SK-N-SH (cell line): ENCODE measurements around the gene TMEM196. TPM values are rescaled to one million over a fixed set of nuclear protein-coding genes. Genes with fewer than 3 reads are reported as not detected.

Source experiments
- CTCF ChIA-PET: fragments of 300-600, 350-600 bp; formaldehyde crosslinking; extraction: SDS; loops from one replicate; lab custom pipeline; 2021; lab: Yijun Ruan, JAX
- POLR2A ChIA-PET: fragments of 350-600 bp; sonication (Branson Sonifier 250); formaldehyde crosslinking; extraction: SDS; loops from one replicate; lab custom pipeline; 2020; ENCODE audit warnings: antibody characterized with exemption, inconsistent platforms; lab: Yijun Ruan, JAX
- DNase-seq: peaks from one replicate; pipeline ENCODE4 v3.0.0; 2012
- H2AFZ ChIP-seq: fragments of 200-600 bp; sonication (generic); 2 replicates; pipeline ENCODE4 v1.8.1; 2016; ENCODE audit warnings: antibody characterized with exemption, mild to moderate bottlenecking, low read depth
- H3F3A ChIP-seq: fragments of 200-600 bp; sonication (generic); replicated peaks from 2 replicates; pipeline ENCODE3; 2016; ENCODE audit warnings: antibody characterized with exemption, mild to moderate bottlenecking; ENCODE audit not compliant: insufficient read depth
- H3K27ac ChIP-seq, 2 experiments: fragments of 200-500 bp in 1 of 2; fragments of 200-600 bp in 1 of 2; sonication (Bioruptor generic) in 1 of 2; sonication (generic), shearing (Covaris generic) in 1 of 2; 2 replicates each; pipeline versions ENCODE4 v1.5.1 to v1.6.1; 2014 to 2016; ENCODE audit warnings: low read depth in 2 of 2, inconsistent platforms in 1 of 2, low read length in 1 of 2, mild to moderate bottlenecking in 1 of 2, mixed read lengths in 1 of 2
- H3K27me3 ChIP-seq: fragments of 200-600 bp; sonication (generic), shearing (Covaris generic); 2 replicates; pipeline ENCODE4 v1.6.1; 2016; ENCODE audit warnings: mixed run types; ENCODE audit not compliant: insufficient read depth
- H3K36me3 ChIP-seq, 2 experiments: fragments of 200-500 bp in 1 of 2; fragments of 200-600 bp in 1 of 2; sonication (Bioruptor generic) in 1 of 2; sonication (generic) in 1 of 2; replicated peaks in 1 of 2; 2 replicates each; pipeline versions ENCODE3 to v1.5.1; 2014 to 2016; ENCODE audit warnings: low read length in 1 of 2, mild to moderate bottlenecking in 1 of 2; ENCODE audit not compliant: insufficient read depth in 2 of 2, control insufficient read depth in 1 of 2
- H3K4me1 ChIP-seq, 2 experiments: fragments of 200-500 bp in 1 of 2; fragments of 200-600 bp in 1 of 2; sonication (Bioruptor generic) in 1 of 2; sonication (generic), shearing (Covaris generic) in 1 of 2; 2 replicates each; pipeline versions ENCODE4 v1.5.1 to v1.6.1; 2014 to 2016; ENCODE audit warnings: low read depth in 1 of 2, low read length in 1 of 2, mixed run types in 1 of 2; ENCODE audit not compliant: insufficient read depth in 2 of 2, control insufficient read depth in 1 of 2
- H3K4me2 ChIP-seq: fragments of 200-600 bp; sonication (generic), shearing (Covaris generic); 2 replicates; pipeline ENCODE4 v1.6.1; 2017; ENCODE audit warnings: mixed run types
- H3K4me3 ChIP-seq, 2 experiments: fragments of 200-500 bp in 1 of 2; fragments of 200-600 bp in 1 of 2; sonication (Bioruptor generic) in 1 of 2; sonication (generic), shearing (Covaris generic) in 1 of 2; 2 replicates each; pipeline versions ENCODE4 v1.5.1 to v1.8.1; 2014 to 2016; ENCODE audit warnings: low read depth in 2 of 2, inconsistent platforms in 1 of 2, low read length in 1 of 2, mild to moderate bottlenecking in 1 of 2, mixed read lengths in 1 of 2, moderate library complexity in 1 of 2
- H3K79me2 ChIP-seq: fragments of 200-600 bp; sonication (generic); 2 replicates; pipeline ENCODE4 v1.8.1; 2017; ENCODE audit warnings: mild to moderate bottlenecking; ENCODE audit not compliant: insufficient read depth
- H3K9ac ChIP-seq: fragments of 200-600 bp; sonication (generic); 2 replicates; pipeline ENCODE4 v1.6.1; 2017; ENCODE audit warnings: mixed run types
- H3K9me2 ChIP-seq: fragments of 200-600 bp; sonication (generic); 2 replicates; pipeline ENCODE4 v1.6.1; 2017; ENCODE audit warnings: mixed run types
- H3K9me3 ChIP-seq: fragments of 200-600 bp; sonication (generic); 2 replicates; pipeline ENCODE4 v1.6.1; 2017; ENCODE audit warnings: mixed run types, mild to moderate bottlenecking, moderate library complexity
- H4K20me1 ChIP-seq: fragments of 200-600 bp; sonication (generic); 2 replicates; pipeline ENCODE4 v1.6.1; 2017; ENCODE audit warnings: mild to moderate bottlenecking, mixed run types; ENCODE audit not compliant: insufficient read depth
- CTCF ChIP-seq: fragments of 200-600 bp; sonication (generic); IDR thresholded peaks from 2 replicates; pipeline ENCODE4 v1.6.1; 2017; ENCODE audit warnings: antibody characterized with exemption, mild to moderate bottlenecking, moderate library complexity
- FOSL2 ChIP-seq: IDR thresholded peaks from 2 replicates; pipeline ENCODE4 v1.4.0; 2012; ENCODE audit warnings: low read depth, mild to moderate bottlenecking, moderate library complexity, borderline replicate concordance
- FOXJ3 ChIP-seq: sonication (generic); formaldehyde crosslinking; IDR thresholded peaks from 2 replicates; pipeline ENCODE4 v1.5.1; 2020; ENCODE audit warnings: mild to moderate bottlenecking, missing genetic modification reagents
- FOXM1 ChIP-seq: IDR thresholded peaks from 2 replicates; pipeline ENCODE4 v1.4.0; 2012; ENCODE audit warnings: low read depth, mild to moderate bottlenecking
- GATA2 ChIP-seq: sonication (generic); formaldehyde crosslinking; IDR thresholded peaks from 2 replicates; pipeline ENCODE4 v1.5.0; 2020; ENCODE audit warnings: mild to moderate bottlenecking, missing genetic modification reagents
- IRF3 ChIP-seq: fragments of 150-350 bp; IDR thresholded peaks from 2 replicates; pipeline ENCODE4 v1.6.1; 2016; ENCODE audit warnings: mild to moderate bottlenecking, low read depth, low read length
- MEF2A ChIP-seq: IDR thresholded peaks from 2 replicates; pipeline ENCODE4 v1.4.0; 2012; ENCODE audit warnings: low read depth, borderline replicate concordance
- MXI1 ChIP-seq: IDR thresholded peaks from 2 replicates; pipeline ENCODE4 v1.6.1; 2012; ENCODE audit warnings: mild to moderate bottlenecking, low read depth, low read length, improper control_type of control experiment
- NFIC ChIP-seq: IDR thresholded peaks from 2 replicates; pipeline ENCODE4 v1.4.0; 2012; ENCODE audit warnings: borderline replicate concordance
- NRF1 ChIP-seq: IDR thresholded peaks from 2 replicates; pipeline ENCODE4 v1.6.1; 2012; ENCODE audit warnings: low read depth, mild to moderate bottlenecking, low read length
- PBX3 ChIP-seq: IDR thresholded peaks from 2 replicates; pipeline ENCODE4; 2012
- POLR2AphosphoS5 ChIP-seq: IDR thresholded peaks from 2 replicates; pipeline ENCODE4 v1.6.1; 2012; ENCODE audit warnings: low read depth, low read length
- RAD21 ChIP-seq: IDR thresholded peaks from 2 replicates; pipeline ENCODE4 v1.6.1; 2012; ENCODE audit warnings: mild to moderate bottlenecking, low read length
- REST ChIP-seq: IDR thresholded peaks from 2 replicates; pipeline ENCODE4 v1.6.1; 2012; ENCODE audit warnings: mild to moderate bottlenecking, low read depth, low read length, moderate library complexity
- RFX5 ChIP-seq: IDR thresholded peaks from 2 replicates; pipeline ENCODE4 v1.6.1; 2012; ENCODE audit warnings: mild to moderate bottlenecking, improper control_type of control experiment, low read length
- SIN3A ChIP-seq: IDR thresholded peaks from 2 replicates; pipeline ENCODE4 v1.6.1; 2012; ENCODE audit warnings: low read depth, mild to moderate bottlenecking, low read length, moderate library complexity, borderline replicate concordance
- SMC3 ChIP-seq: IDR thresholded peaks from 2 replicates; pipeline ENCODE4 v1.6.1; 2012; ENCODE audit warnings: low read depth, low read length, improper control_type of control experiment
- TEAD4 ChIP-seq: IDR thresholded peaks from 2 replicates; pipeline ENCODE4 v1.4.0; 2012; ENCODE audit warnings: mild to moderate bottlenecking, borderline replicate concordance; ENCODE audit not compliant: insufficient read depth
- USF2 ChIP-seq: fragments of 150-350 bp; IDR thresholded peaks from 2 replicates; pipeline ENCODE4 v1.6.1; 2017; ENCODE audit warnings: antibody characterized with exemption, low read length, low read depth, borderline replicate concordance
- YY1 ChIP-seq: IDR thresholded peaks from 2 replicates; pipeline ENCODE4 v1.4.0; 2012; ENCODE audit warnings: low read depth, mild to moderate bottlenecking
- WGBS: methylation state at CpG from one replicate; pipeline ENCODE4 v1.1.6; 2017; ENCODE audit warnings: low lambda C conversion rate; 5-methylcytosine and 5-hydroxymethylcytosine counted together
- polyA plus RNA-seq, 3 experiments: library from polyadenylated mRNA; depleted of rRNA; stranded (reverse); fragments of >200 nt; gene quantifications; 2 replicates each; pipeline ENCODE4 v1.2.3, GENCODE V29; 2012

TMEM196 gene
- polyA plus RNA-seq, 1 of the 3 experiments (the other 2 are of a cell fraction) = not detected

GRCh38 chr7:19728716-19729115 lies 44.7 kb downstream of the TMEM196 start (continued):
- no peak for TF ChIP-seq MEF2A
- TF ChIP-seq POLR2AphosphoS5 = no peak
- no peak for TF ChIP-seq NFIC
- no peak for TF ChIP-seq GATA2 (CRISPR knock-in tag)
- no peak for TF ChIP-seq CTCF
- TF ChIP-seq NRF1 = no peak
- no peak for TF ChIP-seq RFX5
- TF ChIP-seq FOXM1 = no peak
- TF ChIP-seq, all 33 proteins: peak for 0

GRCh38 chr7:19725770-19726169 lies 47.6 kb downstream of the TMEM196 start:
- Histone ChIP-seq H3F3A (no peaks in the 10 kb centered on the region), H3K27ac (no peak overlapping the region), H3K79me2 (no peaks in the 10 kb centered on the region), H3K4me3 (no peak overlapping the region), H3K4me1 (no peaks in the 10 kb centered on the region), H3K9me3 (no peaks in the 10 kb centered on the region), H2AFZ (no peak overlapping the region), H3K36me3 (no peaks in the 10 kb centered on the region), H3K4me2 (no peak overlapping the region), H3K9me2 (no peaks in the 10 kb centered on the region), H3K27me3 (peaks cover 11% of the 10 kb centered on the region; the same call in 1 of the 2 replicates), H4K20me1 (no peaks in the 10 kb centered on the region), H3K9ac (no peak overlapping the region)
- DNase-seq = no peak
- CTCF ChIA-PET = interaction anchor here (0.6 to 4.4 kb wide), 6 partner anchors 12 to 873 kb away, joined by 3 to 35 read pairs (median 13); partner anchors contain the start of gene POLR1F
- no peak for TF ChIP-seq CTCF
- no peak for TF ChIP-seq FOXJ3 (CRISPR knock-in tag)
- no peak for TF ChIP-seq POLR2AphosphoS5
- no peak for TF ChIP-seq IRF3
- no peak for TF ChIP-seq RAD21
- TF ChIP-seq YY1 = no peak
- no peak for TF ChIP-seq RFX5
- no peak for TF ChIP-seq PBX3
- TF ChIP-seq REST = no peak
- no peak for TF ChIP-seq MXI1
- no peak for TF ChIP-seq USF2
- no peak for TF ChIP-seq TEAD4
- TF ChIP-seq FOSL2 = no peak
- TF ChIP-seq SMC3 = no peak
- TF ChIP-seq SIN3A = no peak
- 37% methylated on average over 5 of the region's 5 CpGs for WGBS
- POLR2A ChIA-PET = no interaction called here
